DOHH2 (cell line): ENCODE measurements around the gene AATF.

Experiments used
- H3F3A ChIP-seq: fragments of 200-600 bp; sonication (generic), shearing (Covaris generic); 2 replicates; pipeline ENCODE4 v1.6.0; 2016; ENCODE audit warnings: antibody characterized with exemption, mild to moderate bottlenecking; ENCODE audit not compliant: control insufficient read depth, insufficient read depth
- H3K27ac ChIP-seq: fragments of 200-600 bp; sonication (generic); 2 replicates; pipeline ENCODE4 v1.5.1; 2014; ENCODE audit warnings: low read depth, mild to moderate bottlenecking, low read length, moderate library complexity
- H3K27me3 ChIP-seq: fragments of 200-600 bp; sonication (generic); 2 replicates; pipeline ENCODE4 v1.6.1; 2014; ENCODE audit warnings: mild to moderate bottlenecking, low read length, mixed read lengths; ENCODE audit not compliant: control insufficient read depth
- H3K36me3 ChIP-seq: fragments of 200-600 bp; sonication (generic); 2 replicates; pipeline ENCODE4 v1.6.1; 2014; ENCODE audit warnings: mild to moderate bottlenecking, low read length, moderate library complexity, mixed read lengths; ENCODE audit not compliant: control insufficient read depth
- H3K4me1 ChIP-seq: fragments of 200-600 bp; sonication (generic); 2 replicates; pipeline ENCODE4 v1.6.1; 2014; ENCODE audit warnings: mild to moderate bottlenecking, low read length, mixed read lengths; ENCODE audit not compliant: control insufficient read depth
- H3K4me2 ChIP-seq: fragments of 200-600 bp; sonication (generic); 2 replicates; pipeline ENCODE4 v1.6.0; 2014; ENCODE audit warnings: mild to moderate bottlenecking, low read length, moderate library complexity
- H3K4me3 ChIP-seq: fragments of 200-600 bp; sonication (generic); 2 replicates; pipeline ENCODE4 v1.5.1; 2014; ENCODE audit warnings: mild to moderate bottlenecking, low read length, mixed read lengths
- H3K79me2 ChIP-seq: fragments of 200-600 bp; sonication (generic); 2 replicates; pipeline ENCODE4 v1.6.1; 2014; ENCODE audit warnings: mild to moderate bottlenecking, low read length, mixed read lengths; ENCODE audit not compliant: control insufficient read depth
- H3K9me2 ChIP-seq: fragments of 200-600 bp; sonication (generic); replicated peaks from 2 replicates; pipeline ENCODE4 v1.6.1; 2014; ENCODE audit warnings: mild to moderate bottlenecking, low read length, mixed read lengths; ENCODE audit not compliant: control insufficient read depth
- H3K9me3 ChIP-seq: fragments of 200-600 bp; sonication (generic); 2 replicates; pipeline ENCODE4 v1.6.1; 2014; ENCODE audit warnings: antibody characterized with exemption, low read length, mixed read lengths; ENCODE audit not compliant: control insufficient read depth, insufficient read depth
- H4K20me1 ChIP-seq: fragments of 200-600 bp; sonication (generic); 2 replicates; pipeline ENCODE4 v1.6.0; 2014; ENCODE audit warnings: low read depth, mild to moderate bottlenecking, antibody characterized with exemption, low read length, moderate library complexity; ENCODE audit not compliant: control insufficient read depth, insufficient read depth
- EZH2phosphoT487 ChIP-seq: fragments of 200-600 bp; sonication (generic); IDR thresholded peaks from 2 replicates; pipeline ENCODE4 v1.6.1; 2017; ENCODE audit warnings: borderline replicate concordance, mild to moderate bottlenecking, antibody characterized with exemption, low read length, moderate library complexity, mixed read lengths
- TF ChIP-seq, protein P1 (sequence below): fragments of 200-600 bp; sonication (generic); IDR thresholded peaks from one replicate; pipeline ENCODE4 v1.5.1; 2014; ENCODE audit warnings: antibody characterized with exemption, mild to moderate bottlenecking, low read depth, low read length; ENCODE audit not compliant: poor library complexity, severe bottlenecking

AATF gene

DNA sequence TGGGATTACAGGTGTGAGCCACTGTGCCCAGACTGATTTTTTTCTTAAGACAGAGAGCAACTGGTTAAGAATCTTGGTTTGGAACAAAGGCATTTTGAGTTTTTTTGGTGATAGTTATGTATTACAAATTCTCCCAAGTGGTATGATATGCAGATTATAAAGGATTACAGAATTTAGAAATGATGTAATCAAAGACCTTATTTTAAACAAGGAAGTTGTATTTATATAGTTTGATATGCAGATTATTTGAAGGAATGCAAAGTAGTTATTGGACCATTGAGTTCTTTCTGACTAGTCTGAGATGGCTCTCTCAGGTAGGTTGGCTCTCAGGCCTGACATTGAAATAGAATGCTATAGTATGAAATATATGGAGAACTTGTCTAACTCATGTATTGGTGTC is 34.9 kb downstream of the AATF start:
- TF ChIP-seq, protein P1, sequence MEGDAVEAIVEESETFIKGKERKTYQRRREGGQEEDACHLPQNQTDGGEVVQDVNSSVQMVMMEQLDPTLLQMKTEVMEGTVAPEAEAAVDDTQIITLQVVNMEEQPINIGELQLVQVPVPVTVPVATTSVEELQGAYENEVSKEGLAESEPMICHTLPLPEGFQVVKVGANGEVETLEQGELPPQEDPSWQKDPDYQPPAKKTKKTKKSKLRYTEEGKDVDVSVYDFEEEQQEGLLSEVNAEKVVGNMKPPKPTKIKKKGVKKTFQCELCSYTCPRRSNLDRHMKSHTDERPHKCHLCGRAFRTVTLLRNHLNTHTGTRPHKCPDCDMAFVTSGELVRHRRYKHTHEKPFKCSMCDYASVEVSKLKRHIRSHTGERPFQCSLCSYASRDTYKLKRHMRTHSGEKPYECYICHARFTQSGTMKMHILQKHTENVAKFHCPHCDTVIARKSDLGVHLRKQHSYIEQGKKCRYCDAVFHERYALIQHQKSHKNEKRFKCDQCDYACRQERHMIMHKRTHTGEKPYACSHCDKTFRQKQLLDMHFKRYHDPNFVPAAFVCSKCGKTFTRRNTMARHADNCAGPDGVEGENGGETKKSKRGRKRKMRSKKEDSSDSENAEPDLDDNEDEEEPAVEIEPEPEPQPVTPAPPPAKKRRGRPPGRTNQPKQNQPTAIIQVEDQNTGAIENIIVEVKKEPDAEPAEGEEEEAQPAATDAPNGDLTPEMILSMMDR: no peak
- TF ChIP-seq EZH2phosphoT487: no peak
- H3K9me3 ChIP-seq: no peaks in the 10 kb centered on the region
- H3K9me2 ChIP-seq: no peaks in the 10 kb centered on the region
- no peaks in the 10 kb centered on the region for H3F3A ChIP-seq
- H3K4me2 ChIP-seq: no peak overlapping the region
- no peak overlapping the region for H3K4me3 ChIP-seq
- H3K27ac ChIP-seq: no peak overlapping the region
- no peaks in the 10 kb centered on the region for H3K27me3 ChIP-seq
- H3K79me2 ChIP-seq: peaks cover 64% of the 10 kb centered on the region
- peaks cover 64% of the 10 kb centered on the region for H3K36me3 ChIP-seq
- H3K4me1 ChIP-seq: peaks cover 11% of the 10 kb centered on the region
- no peaks in the 10 kb centered on the region for H4K20me1 ChIP-seq

DNA sequence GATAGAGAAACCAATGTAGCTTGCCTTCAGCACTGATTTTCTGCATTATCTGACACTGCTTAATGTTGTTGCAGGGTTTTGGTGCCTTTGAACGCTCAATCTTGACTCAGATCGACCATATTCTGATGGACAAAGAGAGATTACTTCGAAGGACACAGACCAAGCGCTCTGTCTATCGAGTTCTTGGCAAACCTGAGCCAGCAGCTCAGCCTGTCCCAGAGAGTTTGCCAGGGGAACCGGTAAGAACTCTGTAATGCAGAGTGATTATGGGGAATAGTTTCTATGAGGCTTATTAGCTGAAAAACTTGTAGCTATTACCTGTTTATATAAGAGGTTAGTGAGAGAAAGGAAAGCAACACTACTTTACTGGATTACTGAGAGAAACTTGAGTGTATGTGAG is 40.4 kb downstream of the AATF start:
- H4K20me1 ChIP-seq: no peaks in the 10 kb centered on the region
- peaks cover 80% of the 10 kb centered on the region for H3K36me3 ChIP-seq
- H3K27me3 ChIP-seq: no peaks in the 10 kb centered on the region

DNA sequence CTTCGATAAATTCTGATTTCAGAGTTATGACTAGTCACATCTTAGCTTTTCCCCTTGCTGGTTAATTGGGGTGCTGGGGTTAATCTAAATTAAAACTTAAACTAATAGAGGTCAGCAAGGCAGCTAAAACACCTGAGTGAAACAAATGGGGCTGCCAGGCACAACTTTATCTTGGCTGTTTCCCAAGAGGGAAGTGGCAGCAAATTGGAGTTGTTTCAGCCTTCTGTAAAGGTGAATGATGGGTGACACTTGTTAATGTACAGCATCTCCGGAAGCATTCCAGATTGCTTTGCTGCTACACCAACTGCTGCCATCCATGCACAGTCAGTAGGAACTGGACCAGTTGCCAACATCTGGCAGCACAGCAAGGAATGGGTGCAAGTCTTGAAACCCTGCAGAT is 43.9 kb downstream of the AATF start:
- peaks cover 3% of the 10 kb centered on the region; the same call in 1 of the 2 replicates for H3F3A ChIP-seq
- no peaks in the 10 kb centered on the region for H3K27me3 ChIP-seq
- H3K4me1 ChIP-seq: no peaks in the 10 kb centered on the region
- H3K27ac ChIP-seq: no peak overlapping the region
- H3K79me2 ChIP-seq: peaks cover 13% of the 10 kb centered on the region
- no peak overlapping the region for H3K4me2 ChIP-seq
- H3K9me3 ChIP-seq: no peaks in the 10 kb centered on the region
- H3K4me3 ChIP-seq: no peak overlapping the region
- H3K36me3 ChIP-seq: peaks cover 92% of the 10 kb centered on the region
- TF ChIP-seq, protein P1: no peak
- no peak for TF ChIP-seq EZH2phosphoT487
- no peaks in the 10 kb centered on the region for H4K20me1 ChIP-seq
- H3K9me2 ChIP-seq: no peaks in the 10 kb centered on the region

More for the DNA sequence above, 40.4 kb downstream of the AATF start:
- H3F3A ChIP-seq: peaks cover 3% of the 10 kb centered on the region; the same call in 1 of the 2 replicates
- no peak overlapping the region for H3K4me3 ChIP-seq
- H3K4me2 ChIP-seq: no peak overlapping the region
- peaks cover 18% of the 10 kb centered on the region for H3K79me2 ChIP-seq
- no peak for TF ChIP-seq EZH2phosphoT487
- TF ChIP-seq, protein P1: no peak
- H3K9me2 ChIP-seq: no peaks in the 10 kb centered on the region
- no peak overlapping the region for H3K27ac ChIP-seq
- H3K9me3 ChIP-seq: no peaks in the 10 kb centered on the region
- no peaks in the 10 kb centered on the region for H3K4me1 ChIP-seq
